GM10248 (cell line): ENCODE results near the gene RHOXF1.
"Not testable (repeated sequence)": the region's sequence is repeated elsewhere in the genome, so short reads cannot be mapped to it uniquely, and the experiment has no call there.

Experiments used
- CTCF ChIA-PET: fragments of 300-600 bp; sonication (Branson Sonifier 250); formaldehyde crosslinking; extraction: SDS; loops from one replicate; lab custom pipeline; 2021; ENCODE audit warnings: antibody characterized with exemption; lab: Yijun Ruan, JAX
- POLR2A ChIA-PET: fragments of 350-650 bp; sonication (Branson Sonifier 250); formaldehyde crosslinking; extraction: SDS; loops from one replicate; lab custom pipeline; 2020; ENCODE audit warnings: antibody characterized with exemption; lab: Yijun Ruan, JAX
- DNase-seq: peaks from one replicate; pipeline ENCODE4 v3.0.0; 2012; ENCODE audit errors: extremely low spot score
- TF ChIP-seq, protein P1 (sequence below): IDR thresholded peaks from 2 replicates; pipeline ENCODE4 v1.5.1; 2012; ENCODE audit warnings: mild to moderate bottlenecking, low read depth; ENCODE audit errors: extremely low read depth, missing control alignments, control extremely low read depth

RHOXF1 gene

DNA sequence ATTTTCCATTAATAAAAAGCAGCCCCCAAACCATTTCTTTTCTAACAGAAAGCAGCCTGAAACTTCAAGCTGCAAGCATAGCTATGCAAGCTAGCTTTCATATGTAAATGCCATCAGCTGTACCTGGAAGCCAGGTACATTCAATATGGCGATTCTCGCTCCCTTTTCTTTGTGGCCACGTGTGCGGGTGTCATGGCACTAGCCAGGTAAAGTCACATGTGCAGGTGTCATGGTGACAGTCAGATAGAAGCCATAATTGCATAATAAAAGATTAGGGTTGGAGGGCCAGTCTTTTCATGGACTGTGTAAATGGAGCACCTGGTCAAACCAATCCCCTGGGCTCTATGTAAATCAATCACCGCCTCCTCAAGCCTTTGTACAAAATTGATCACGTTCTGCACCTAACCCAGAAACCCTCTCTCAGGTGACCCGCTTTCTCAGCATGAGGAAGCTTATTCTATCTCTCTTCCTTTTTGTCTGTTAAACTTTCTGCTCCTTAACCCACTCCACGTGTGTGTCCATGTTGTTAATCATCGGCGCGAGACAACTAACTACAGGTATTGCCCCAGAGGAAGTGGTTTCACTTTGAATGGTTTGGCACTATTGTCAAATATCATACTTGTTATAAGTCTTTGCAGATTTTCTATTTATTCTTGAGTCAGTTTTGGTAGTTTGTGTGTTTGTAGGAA lies 24.7 kb upstream of the RHOXF1 start:
- CTCF ChIA-PET = no interaction called here
- DNase-seq = no peak
- TF ChIP-seq, protein P1, sequence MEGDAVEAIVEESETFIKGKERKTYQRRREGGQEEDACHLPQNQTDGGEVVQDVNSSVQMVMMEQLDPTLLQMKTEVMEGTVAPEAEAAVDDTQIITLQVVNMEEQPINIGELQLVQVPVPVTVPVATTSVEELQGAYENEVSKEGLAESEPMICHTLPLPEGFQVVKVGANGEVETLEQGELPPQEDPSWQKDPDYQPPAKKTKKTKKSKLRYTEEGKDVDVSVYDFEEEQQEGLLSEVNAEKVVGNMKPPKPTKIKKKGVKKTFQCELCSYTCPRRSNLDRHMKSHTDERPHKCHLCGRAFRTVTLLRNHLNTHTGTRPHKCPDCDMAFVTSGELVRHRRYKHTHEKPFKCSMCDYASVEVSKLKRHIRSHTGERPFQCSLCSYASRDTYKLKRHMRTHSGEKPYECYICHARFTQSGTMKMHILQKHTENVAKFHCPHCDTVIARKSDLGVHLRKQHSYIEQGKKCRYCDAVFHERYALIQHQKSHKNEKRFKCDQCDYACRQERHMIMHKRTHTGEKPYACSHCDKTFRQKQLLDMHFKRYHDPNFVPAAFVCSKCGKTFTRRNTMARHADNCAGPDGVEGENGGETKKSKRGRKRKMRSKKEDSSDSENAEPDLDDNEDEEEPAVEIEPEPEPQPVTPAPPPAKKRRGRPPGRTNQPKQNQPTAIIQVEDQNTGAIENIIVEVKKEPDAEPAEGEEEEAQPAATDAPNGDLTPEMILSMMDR = no peak
- POLR2A ChIA-PET = no interaction called here

DNA sequence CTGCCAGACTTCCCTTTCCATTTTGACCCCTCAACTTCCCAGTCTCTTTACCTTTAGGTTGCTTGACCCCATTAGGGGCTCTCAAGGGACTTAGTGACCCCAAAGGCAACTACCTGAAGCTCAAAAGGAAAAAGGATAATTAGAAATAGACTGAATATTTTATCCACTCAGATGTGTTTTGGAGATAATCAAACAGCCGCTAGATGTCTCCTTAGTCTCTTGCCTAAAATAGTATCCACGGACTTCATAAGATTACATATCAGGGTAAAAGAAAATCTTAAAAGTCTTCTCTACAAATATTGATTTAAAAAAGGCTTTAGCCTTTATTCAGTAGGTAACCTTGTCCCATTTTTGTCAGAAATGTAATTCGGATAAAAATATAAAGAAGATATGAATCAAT lies 21.7 kb upstream of the RHOXF1 start:
- POLR2A ChIA-PET = no interaction called here
- TF ChIP-seq, protein P1 = no peak
- CTCF ChIA-PET = interaction anchor here (1.0 to 1.4 kb wide), 2 partner anchors 24 to 76 kb away, joined by 3 to 5 read pairs; no protein-coding TSS in a partner anchor
- DNase-seq = no peak

DNA sequence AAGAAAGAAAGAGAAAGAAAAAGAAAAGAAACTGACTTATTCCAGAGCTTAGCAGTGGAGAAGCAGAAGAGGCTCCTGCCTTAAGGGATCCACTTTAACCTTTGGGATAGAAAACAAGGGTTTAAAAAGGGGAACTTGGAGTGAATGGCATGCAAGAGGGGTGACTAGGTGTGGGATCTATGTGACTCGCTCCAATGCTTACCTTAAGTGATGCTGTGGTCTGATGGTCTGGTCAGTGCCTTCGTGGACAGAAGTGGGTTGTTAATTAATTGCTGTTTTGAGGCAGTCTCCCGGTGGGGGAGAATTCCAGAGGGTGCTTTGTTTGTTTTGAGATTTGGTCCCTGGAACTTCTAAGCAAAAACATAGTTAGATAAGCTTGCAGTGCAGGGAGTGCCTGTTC lies 21.1 kb upstream of the RHOXF1 start:
- TF ChIP-seq, protein P1 = no peak
- POLR2A ChIA-PET = no interaction called here
- no peak for DNase-seq
- CTCF ChIA-PET = interaction anchor here (1.4 kb wide), 1 partner anchor 77 kb away, joined by 5 read pairs; no protein-coding TSS in a partner anchor

DNA sequence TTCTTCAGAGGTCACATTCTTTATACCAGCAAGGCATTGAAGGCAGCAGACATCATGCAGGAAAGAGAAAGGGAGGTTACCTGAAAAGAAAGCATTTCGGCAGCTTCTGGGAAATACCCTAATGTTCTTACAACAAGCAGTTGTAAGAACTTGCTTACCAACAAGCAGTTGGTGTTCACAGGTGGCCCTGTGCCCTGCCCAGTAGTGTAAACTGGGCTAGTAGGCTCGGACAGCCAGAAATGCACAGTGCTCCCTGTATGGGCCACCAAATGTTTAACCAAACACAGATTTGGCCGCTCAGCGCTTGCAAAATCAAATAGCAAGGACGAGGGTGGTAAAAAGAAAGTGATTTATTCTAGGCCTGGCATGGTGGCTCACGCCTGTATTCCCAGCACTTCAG lies 20.4 kb upstream of the RHOXF1 start:
- no peak for DNase-seq
- POLR2A ChIA-PET = no interaction called here
- TF ChIP-seq, protein P1 = no peak
- CTCF ChIA-PET = no interaction called here

DNA sequence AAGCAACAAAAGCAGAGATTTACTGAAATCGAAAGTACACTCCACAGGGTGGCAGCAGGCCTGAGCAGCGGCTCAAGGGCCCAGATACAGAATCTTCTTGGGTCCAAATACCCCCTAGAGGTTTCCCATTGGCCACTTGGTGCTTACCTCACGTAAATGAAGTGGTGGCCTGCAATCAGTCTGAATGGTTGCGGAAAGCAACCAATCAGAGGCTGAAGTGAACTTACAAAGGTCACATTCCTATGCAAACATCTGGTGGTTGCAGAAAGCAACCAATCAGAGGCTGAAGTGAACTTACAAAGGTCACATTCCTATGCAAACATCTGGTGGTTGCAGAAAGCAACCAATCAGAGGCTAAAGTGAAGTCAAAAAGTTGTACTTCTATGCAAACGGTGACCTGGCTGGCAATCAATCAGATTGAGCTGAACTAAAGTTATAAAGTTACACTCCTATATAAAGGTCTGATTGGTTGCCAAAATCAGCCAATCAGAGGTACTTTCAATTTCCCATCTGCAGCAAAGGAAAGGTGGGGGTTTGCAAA lies 12.7 kb upstream of the RHOXF1 start:
- CTCF ChIA-PET, DNase-seq, POLR2A ChIA-PET: not testable (repeated sequence)

DNA sequence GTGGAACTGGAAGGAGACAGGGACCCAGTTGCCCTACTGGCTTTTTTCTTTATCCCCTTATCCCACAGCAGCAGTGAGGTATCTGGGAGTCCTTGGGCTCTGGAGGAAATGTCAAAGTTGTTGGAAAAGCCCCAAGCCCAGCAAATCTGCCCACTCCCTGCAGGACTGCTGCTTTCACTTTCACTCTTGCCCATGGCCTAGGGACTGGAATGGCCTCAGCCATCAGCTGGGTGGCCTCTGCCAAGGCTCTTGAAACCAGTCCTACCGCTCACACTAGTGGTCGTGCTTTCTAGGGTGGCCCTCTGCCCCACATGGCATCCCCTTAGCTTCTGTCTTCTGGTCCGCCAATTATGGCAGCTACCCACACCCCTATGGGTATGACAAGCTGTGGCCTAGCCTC lies 9.7 kb upstream of the RHOXF1 start:
- DNase-seq = no peak
- TF ChIP-seq, protein P1 = no peak
- CTCF ChIA-PET = interaction anchor here (1.2 kb wide), 1 partner anchor 10 kb away, joined by 3 read pairs; no protein-coding TSS in a partner anchor
- POLR2A ChIA-PET = no interaction called here

DNA sequence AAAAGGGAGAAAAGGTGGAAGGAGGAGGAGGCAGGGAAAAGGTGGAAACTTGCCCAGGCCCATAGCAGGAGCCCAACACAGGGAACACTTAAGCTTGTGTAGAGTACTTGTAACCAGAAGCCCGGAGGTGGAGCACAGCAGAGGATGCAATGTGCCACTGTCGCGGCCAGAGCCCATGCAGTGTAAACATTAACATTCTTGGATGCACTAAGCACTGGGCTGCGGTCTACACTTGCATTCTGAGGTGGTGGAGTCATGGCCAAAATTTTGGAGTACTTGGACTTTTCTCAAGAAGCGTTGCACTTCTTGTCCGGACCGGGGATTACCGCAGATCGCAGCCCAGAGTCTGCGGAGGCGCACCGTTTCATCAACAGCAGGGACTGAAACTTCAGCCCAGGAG lies 4.5 kb upstream of the RHOXF1 start:
- TF ChIP-seq, protein P1 = no peak
- POLR2A ChIA-PET = no interaction called here
- DNase-seq = no peak
- CTCF ChIA-PET = no interaction called here
